ENCODE data around the gene TOP1. TPM values are rescaled to one million over a fixed set of nuclear protein-coding genes. Genes with fewer than 3 reads are reported as not detected.
"Not testable (repeated sequence)": the region's sequence is repeated elsewhere in the genome, so short reads cannot be mapped to it uniquely, and the experiment has no call there.

Gene TOP1
- total RNA-seq, 1 donor: 5.7 TPM

DNA sequence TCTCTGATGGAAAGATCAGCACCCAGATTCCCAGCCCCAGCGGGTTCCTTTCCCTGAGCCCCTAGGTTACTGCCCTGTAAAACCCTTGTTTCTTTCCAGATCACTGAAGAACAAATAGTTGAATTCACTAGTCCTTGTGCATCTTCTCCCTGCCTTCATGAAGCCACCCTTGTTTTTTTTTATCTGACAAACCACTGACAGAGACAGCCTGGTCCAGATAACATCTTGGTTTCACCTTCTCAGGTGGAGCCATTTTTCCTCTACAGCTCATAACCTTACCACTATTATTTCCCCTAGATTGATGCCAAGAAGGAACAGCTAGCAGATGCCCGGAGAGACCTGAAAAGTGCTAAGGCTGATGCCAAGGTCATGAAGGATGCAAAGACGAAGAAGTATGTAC lies 92.8 kb downstream of the TOP1 start:
- DNase-seq (ENCODE audit: low read depth in 2 of 3, low spot score in 2 of 3): no peak

DNA sequence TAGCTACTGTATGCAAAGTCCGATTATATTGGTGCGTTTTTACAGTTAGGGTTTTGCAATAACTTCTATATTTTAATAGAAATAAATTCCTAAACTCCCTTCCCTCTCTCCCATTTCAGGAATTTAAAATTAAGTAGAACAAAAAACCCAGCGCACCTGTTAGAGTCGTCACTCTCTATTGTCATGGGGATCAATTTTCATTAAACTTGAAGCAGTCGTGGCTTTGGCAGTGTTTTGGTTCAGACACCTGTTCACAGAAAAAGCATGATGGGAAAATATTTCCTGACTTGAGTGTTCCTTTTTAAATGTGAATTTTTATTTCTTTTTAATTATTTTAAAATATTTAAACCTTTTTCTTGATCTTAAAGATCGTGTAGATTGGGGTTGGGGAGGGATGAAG lies 95.0 kb downstream of the TOP1 start:
- no peak for DNase-seq (ENCODE audit: low read depth in 2 of 3, low spot score in 2 of 3)

DNA sequence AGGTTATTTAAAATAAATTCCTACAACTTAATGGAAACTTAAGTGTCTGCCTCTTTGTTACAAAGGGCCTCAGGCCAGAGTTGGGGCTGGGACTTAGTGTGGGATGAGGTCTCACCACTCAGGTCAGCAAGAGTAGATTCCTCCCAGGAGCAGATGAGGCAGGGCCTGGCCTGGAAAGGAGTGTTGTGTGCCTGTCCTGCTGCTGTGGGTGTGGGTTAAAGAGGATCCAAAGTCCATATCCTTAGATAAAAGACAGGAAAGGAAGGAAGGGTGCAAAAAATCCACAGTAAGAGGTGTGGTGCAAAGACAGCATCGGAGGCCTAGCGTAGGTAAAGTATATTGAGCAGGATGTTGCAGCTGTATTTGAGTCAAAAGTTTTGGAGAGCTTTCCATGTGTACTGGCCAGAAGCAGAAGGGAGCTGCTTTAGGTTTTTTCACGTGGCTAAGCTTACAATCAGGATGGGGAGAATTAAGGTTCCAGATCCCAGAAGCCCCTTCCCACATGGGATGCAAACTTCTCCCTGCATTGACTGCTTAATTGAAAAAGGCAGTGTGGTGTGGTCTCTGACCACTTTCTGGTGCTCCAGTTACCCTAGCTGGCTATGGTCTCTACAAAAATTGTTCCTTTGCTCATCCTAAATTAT lies 96.0 kb downstream of the TOP1 start:
- no peak for DNase-seq (ENCODE audit: low read depth in 2 of 3, low spot score in 2 of 3)

DNA sequence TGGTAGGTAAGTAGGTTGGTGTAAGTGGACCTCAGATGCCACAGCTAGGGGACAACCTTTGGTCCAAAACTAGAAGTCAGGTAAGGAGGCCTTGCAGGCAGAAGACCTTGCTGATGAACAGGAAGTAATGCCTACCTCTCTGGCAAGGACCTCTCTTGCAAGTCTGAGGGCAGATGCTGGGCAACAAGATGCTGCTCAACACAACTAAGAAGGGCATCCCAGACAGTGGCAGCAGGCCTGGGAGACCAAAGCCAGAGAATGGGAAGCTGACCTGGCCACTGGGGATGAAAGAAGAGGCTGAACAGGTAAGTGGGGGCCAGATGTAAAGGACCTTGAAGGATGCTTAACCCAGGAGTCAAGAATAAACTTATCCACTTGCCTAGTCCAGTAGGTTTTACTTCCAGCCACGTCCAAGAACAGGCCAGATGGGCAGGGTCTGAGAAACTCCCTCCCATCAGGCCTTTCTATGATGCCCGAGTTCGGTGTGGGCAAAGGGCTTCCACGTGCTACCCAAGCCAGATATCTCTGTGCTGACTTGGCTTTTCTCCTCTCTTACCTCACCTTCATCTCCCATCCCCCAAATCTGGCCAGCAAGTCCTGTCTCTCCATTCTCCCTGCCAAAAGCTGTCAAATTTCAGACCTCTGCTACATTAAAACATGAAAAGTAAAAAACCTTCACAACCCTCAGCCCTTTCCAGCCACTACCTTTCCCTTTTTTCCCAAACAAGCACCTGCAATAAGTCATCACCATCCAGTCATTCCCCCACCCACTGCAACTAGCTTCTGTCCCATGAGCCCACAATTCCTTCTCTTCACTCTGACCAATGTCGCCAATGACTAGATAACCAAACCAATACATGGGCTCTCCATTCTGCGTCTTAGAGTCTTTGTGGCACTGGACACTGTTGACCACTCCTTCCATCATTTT lies 97.2 kb downstream of the TOP1 start:
- DNase-seq (ENCODE audit: low read depth in 2 of 3, low spot score in 2 of 3): no peak

DNA sequence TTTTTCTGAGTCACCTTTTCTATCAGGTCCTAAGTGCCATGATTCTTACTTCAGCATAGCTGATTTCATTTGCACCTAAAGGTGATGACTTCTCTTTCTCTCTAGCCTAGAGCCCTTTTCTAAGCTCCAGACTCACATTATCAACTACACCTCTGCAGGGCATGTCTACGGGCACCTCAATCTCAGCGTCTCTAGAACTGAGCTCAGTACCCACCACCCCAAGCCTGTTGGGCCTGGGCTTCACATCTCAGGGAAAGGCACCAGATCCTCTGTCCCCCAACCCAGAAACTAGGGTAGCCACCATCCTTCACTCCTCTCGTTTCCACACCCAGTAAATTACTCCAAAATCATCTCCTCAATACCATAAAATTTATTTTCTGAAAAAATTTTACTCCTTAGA lies 98.1 kb downstream of the TOP1 start:
- no peak for DNase-seq (ENCODE audit: low read depth in 2 of 3, low spot score in 2 of 3)

DNA sequence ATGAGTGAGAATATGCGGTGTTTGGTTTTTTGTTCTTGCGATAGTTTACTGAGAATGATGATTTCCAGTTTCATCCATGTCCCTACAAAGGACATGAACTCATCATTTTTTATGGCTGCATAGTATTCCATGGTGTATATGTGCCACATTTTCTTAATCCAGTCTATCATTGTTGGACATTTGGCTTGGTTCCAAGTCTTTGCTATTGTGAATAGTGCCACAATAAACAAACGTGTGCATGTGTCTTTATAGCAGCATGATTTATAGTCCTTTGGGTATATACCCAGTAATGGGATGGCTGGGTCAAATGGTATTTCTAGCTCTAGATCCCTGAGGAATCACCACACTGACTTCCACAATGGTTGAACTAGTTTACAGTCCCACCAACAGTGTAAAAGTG lies 99.7 kb downstream of the TOP1 start:
- not testable (repeated sequence) for DNase-seq (ENCODE audit: low read depth in 2 of 3, low spot score in 2 of 3)

DNA sequence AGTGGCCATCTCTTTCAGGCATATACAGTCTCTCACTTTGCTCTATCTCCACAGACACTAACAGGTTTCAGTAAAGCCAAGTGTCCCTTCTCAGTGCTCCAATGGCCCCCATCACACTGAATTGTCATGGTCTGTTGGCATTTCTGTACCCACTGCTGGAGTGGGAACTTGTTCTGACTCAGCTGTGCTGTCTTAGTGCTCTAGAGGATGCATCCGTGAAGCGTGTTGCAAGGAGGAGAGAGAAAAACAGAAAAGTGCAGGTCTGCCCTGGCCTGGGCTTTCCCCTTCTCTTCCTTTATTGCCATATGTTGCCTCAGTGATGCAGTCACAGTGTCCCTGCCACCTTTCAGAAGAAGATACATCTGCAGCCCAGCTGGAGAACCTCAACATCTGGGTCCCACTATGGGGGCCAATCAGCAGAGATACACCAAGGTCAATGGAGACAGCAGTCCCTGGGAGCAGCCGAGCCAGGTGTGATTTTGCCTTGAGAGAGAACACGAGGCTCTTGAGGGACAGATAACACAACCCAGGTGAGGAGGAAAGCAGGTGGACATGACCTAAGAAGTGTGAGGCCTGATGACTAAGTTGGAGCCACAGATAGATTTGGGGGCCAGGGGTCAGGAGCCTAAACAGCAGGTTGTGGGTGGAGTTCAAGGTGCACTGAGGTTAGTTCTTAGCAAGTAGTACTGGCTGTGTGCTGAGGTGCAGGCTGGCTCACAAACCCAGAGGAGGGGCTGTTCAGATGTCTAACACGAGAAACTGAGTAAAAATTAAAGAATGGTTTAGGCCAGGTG lies 103.2 kb downstream of the TOP1 start:
- DNase-seq (ENCODE audit: low read depth in 2 of 3, low spot score in 2 of 3): no peak

DNA sequence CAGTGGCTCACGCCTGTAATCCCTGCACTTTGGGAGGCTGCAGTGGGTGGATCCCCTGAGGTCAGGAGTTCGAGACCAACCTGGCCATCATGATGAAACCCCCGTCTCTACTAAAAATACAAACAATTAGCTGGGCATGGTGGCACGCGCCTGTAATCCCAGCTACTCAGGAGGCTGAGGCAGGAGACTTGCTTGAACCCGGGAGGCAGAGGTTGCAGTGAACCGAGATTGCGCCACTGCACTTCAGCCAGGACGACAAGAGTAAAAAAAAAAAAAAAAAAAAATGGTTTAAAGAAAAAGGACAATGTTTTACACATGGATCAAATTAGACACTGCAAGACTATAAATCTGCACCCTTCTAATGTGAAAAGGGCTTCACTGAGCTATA lies 103.8 kb downstream of the TOP1 start:
- not testable (repeated sequence) for DNase-seq (ENCODE audit: low read depth in 2 of 3, low spot score in 2 of 3)

DNA sequence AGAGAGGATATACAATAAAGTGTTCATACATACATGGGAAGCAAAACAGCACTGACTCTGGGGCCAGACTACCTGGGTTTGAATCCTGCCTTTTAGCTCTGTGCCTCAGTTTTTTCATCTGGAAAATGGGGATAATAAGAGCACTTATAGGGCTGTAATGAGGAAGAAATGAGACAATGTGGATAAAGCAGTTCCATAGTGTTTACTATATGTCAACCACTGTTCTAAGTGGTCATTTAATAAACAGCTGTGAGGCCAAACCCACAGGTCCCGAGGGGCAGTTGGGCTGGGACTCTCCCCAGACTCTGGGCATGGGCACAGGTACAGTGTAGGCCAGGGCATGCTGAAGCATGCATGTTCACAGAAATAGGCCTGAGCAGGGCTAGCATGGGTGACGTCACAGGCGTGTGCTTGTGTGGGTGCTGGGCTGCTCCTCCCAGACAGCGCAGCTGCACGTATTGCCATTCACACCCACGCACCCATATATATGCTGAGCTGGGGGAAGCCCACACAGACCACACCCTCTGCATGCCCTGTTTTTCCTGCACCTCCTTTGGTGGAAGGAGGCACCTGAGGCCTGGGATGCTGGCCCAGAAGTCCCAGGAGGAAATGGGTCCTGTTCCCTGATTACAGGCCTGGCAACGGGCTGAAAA lies 105.2 kb downstream of the TOP1 start:
- no peak for DNase-seq (ENCODE audit: low read depth in 2 of 3, low spot score in 2 of 3)

DNA sequence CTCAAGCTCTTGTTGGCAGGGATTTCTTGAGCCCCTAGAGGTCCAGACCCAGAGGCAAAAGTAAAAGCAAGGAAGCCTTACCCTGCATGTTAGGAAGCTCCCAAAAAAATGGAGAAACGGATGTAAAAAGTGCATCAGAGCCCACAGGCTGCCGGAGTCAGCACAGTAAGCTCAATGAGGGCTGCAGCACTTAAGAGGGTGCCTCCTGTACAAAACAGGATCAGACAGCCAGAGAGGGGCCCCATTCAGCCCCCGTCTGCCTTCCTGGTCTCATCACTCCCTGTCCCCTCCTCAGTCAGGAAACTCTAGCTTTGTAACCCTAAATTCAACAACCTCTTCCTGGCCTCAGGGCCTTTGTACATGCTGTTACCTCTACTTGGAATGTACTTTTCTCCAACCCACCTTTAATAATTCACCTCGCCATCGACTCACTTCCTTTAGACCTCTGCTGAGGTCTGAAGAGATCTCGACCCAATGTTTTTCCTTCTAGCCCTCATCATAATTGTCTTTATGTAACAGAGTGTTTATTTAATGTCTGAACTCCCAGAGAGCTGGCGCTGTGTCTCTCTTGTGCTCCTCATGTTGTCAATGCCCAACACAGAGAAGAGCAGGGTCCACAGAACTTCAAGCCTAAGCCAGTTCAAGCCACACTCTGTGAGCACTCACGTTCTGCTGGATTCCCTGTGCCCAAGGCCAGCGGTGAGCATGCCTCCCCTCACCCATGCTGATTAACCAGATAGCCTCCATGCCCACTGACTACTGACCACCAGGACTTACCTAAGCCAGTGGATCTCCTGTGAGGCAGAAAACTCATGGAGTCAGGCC lies 106.0 kb downstream of the TOP1 start:
- DNase-seq (ENCODE audit: low read depth in 2 of 3, low spot score in 2 of 3): no peak

DNA sequence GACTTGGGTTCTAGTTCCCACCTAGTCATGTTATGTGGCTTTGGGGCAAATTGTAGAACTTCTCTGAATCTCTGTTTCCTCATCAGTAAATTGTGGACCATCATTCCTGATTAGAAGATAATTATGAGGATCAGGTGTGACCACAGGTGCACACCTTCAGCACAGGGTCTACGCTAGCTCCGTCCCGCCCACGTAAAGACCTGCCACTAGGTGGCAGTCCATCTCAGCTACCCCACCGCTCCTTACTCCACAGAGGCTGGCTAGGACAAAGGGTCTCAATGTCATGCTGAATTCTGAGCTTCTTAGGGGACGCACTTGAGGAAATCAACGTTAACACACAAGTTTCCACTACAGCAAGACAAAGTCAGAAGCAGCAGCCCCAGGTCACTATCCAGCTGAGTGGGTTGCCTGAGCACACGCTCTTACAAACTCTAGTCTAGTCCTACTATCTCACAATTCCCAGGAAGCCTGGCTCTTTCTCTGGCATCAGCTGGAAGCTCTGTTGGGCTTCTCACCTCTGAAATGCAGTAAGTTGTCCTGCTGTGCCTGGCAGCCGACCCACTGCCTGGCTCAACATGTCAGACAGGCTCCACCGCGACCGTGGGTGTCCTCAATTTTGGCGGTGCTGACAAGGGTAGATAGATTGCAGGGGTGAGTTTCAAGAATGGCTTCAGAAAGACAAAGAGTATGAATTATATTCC lies 106.7 kb downstream of the TOP1 start:
- peak; percentile 51 to 65 (median 53) for DNase-seq (ENCODE audit: low read depth in 2 of 3, low spot score in 2 of 3)

DNA sequence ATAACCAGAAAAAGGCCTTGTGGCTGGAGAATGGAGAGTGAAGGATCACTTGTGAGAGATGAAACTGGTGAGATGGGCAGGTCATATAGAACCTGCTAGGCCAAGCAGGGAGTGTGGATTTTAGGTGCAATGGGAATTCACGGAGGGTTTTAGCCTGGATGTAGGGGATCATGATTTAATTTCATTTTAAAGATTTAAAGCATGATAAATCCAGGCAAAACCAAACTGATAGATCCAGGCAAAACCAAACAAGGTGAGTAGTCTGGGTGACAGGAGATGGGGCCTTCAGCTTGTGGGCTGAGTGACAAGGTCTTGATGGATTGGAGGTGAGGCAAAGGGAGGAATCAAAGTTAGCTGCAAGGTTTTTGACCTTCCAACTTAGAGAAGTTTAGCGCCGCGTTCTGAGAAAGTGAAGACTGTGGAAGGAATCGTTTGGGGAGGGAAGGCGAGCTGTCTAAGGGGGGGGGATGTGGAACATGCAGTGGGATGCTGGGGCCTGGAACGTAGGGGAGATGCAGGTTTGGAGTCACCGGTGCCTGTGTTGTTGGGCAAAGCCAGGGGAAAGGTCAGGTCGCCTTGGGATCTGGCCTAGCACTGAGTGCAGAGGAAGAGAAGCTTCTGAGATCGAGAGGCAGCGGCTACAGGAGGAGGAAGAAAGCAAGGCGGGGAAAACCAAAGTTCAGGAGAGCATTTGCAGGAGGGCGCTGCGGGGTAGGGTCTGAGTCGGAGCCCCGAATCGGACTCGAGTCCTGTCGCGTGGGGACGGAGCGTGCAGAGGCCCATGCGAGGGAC lies 107.5 kb downstream of the TOP1 start:
- peak in 2 of 3 donors; percentile 16 to 18 for DNase-seq (ENCODE audit: low read depth in 2 of 3, low spot score in 2 of 3)

DNA sequence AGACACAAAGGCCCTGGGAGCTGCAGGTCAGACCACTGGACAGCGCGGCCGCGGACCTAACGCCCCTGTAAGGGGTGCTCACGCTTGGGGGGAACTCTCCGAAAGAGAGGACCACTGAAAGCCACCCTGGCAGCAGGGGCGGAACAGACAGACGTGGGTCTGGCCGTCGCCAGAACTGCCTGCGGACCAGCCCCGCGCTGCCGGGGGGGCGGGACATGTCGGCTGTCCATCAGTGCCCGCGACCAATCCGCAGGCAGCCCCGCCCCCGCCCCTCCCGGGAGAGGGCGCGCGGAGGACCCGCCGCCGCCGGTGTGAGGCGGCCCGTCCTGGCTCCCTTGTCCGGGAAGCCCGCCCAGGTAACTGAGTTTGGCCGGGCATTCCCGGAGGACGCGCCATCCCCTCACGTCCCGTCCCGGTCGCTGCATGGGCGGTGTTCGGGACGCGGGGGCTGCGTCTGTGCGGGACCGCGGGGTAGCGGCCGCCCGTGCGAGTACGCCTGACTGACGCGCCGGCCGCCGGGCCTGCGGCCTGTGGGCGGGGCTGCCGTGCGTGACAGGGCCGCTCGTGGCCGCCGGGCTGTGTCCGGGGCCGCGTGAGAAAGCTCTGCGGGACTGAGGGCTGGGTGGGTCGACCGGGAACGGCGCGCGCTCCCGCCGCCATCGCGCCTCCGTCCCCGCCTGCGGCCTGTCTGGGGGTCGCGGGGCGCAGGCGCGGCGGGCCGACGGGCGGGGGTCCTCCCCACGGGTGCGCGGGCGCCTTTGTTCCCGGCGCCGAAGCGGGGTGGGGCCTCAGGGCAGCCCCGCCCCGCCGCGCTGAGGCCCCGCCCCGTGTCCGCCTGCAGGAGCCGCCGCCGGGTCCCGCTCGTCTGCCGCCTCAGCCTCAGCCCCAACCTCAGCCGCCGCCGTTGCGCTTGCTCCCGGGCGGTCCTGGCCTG lies 108.3 kb downstream of the TOP1 start, which contains the start of gene PLCG1:
Gene PLCG1 (plus strand): TSS at position 864 of the 934 bp plus-strand sequence. CDS start 99 bp downstream, outside the sequence.
- peak; percentile 65 to 73 (median 72) for DNase-seq (ENCODE audit: low read depth in 2 of 3, low spot score in 2 of 3)

DNA sequence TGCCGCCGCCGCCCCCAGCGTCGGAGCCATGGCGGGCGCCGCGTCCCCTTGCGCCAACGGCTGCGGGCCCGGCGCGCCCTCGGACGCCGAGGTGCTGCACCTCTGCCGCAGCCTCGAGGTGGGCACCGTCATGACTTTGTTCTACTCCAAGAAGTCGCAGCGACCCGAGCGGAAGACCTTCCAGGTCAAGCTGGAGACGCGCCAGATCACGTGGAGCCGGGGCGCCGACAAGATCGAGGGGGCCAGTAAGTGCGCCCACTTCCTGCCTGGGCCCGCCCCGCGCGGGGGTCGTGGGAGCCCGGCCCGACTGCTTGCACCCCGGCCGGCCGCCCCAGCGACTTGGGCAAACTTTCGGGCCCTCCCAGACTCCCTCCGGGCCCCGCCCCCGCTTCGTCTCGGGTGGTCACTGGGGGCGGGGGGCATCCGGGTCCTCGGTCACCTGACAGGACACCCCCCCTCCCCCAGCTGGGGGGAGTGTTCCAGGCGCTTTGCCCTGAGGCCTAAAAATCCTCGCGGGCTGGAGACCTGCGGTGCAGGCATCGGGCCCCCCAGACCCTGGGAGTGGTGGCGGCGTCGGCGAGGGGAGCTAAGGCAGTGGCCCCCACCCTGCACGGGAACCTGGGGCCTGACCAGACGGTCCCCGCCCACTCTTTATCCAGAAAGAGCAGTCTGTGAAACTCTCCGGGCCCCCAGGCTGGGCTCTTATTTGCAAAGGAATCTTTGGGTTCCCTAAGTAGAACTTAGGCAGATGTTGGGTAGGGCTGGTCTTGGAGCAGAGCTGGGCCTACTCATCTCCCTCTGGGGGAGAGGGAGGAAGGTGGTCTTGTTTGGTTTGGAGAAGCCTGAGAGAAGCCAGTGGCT lies 109.2 kb downstream of the TOP1 start:
- peak in 2 of 3 donors; percentile 40 to 59 for DNase-seq (ENCODE audit: low read depth in 2 of 3, low spot score in 2 of 3)

DNA sequence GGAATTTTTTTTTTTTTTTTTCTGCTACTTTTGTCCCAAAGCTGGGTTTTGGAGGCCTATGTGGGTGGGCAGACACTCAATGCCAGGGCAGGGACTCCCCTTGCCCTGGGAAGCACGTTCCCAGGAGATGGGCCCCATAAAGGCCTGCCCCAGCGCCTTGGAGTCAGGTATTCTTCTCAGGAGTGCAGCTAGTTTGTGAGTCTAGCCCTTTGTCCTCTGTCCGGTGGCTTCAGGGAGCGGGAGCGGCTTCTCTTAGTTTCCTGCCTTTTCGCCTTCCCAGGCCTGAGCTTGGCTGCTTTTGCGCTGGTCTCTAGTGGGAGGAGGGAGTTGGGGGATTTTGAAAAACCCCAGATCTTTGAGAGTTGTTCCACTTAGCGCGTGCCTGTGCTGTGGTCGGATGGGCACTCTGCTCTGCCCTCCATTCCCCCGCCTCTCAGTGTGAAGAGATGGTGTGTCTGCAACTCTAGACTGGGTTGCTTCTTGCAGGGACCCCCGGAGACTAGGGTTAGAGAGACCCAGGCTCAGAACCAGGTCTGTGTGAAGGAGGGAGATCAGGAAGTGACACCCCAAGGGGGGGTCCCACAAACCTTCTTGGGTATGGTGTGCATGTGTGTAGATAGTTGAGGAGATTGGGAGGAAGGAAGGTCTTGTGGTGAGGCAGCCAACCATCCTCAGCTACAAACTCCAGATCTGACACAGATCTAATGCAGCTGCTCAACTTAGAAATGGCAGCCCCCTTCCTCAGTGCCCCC lies 110.0 kb downstream of the TOP1 start:
- peak in 2 of 3 donors; percentile 20 to 50 for DNase-seq (ENCODE audit: low read depth in 2 of 3, low spot score in 2 of 3)

Data from hematopoietic multipotent progenitor cell (in vitro differentiated cells).